HepG2 (cell line): Measurements from ENCODE around the gene GATAD2B. TPM values are rescaled to one million over a fixed set of nuclear protein-coding genes. Genes with fewer than 3 reads are reported as not detected.

Experiments
- ATAC-seq: fragments of 200-7000 bp; cut with Tn5 transposase; 3 replicates; pipeline ENCODE4 v1.9.1; 2020; ENCODE audit warnings: mild to moderate bottlenecking, moderate library complexity
- BruUV-seq: library from RNA; stranded (reverse); fragments of 400-500 nt; replicated peaks from 2 replicates; lab custom pipeline; 2021; lab: Mats Ljungman, UMichigan
- CTCF ChIA-PET: fragments of 300-600 bp; formaldehyde crosslinking; extraction: SDS; loops from one replicate; lab custom pipeline; 2021; ENCODE audit warnings: low total read pairs, inconsistent platforms, low intra/inter-chr PET ratio; lab: Yijun Ruan, JAX
- POLR2A ChIA-PET: fragments of 350-600 bp; sonication (Branson Sonifier 250); formaldehyde crosslinking; loops from one replicate; lab custom pipeline; 2020; ENCODE audit warnings: antibody characterized with exemption, inconsistent platforms; lab: Yijun Ruan, JAX
- DNase-seq: peaks from one replicate; pipeline ENCODE4 v3.0.0-alpha.2; 2015; ENCODE audit warnings: low spot score
- FAIRE-seq: peaks from 3 replicates; lab custom pipeline; 2011; peaks lifted over from hg19 to GRCh38; lab: Jason Lieb, UNC
- H2AFZ ChIP-seq: one replicate; pipeline ENCODE4 v1.6.1; 2011; ENCODE audit warnings: low read length, inconsistent platforms
- H3K27ac ChIP-seq: fragments of 300-600 bp; 3 replicates; pipeline ENCODE4 v1.8.0; 2011; ENCODE audit warnings: mixed run types, mild to moderate bottlenecking, mixed read lengths, low read length, inconsistent platforms; ENCODE audit not compliant: insufficient read depth; ENCODE audit errors: extremely low read length
- H3K27me3 ChIP-seq, 2 experiments: fragments of 200-600 bp in 1 of 2; 2 replicates in 1 of 2; 3 replicates in 1 of 2; pipeline versions ENCODE4 v1.6.0 to v1.8.0; 2011; ENCODE audit warnings: low read length in 2 of 2, mild to moderate bottlenecking in 2 of 2, moderate library complexity in 2 of 2, inconsistent platforms in 1 of 2; ENCODE audit not compliant: insufficient read depth in 2 of 2, control insufficient read depth in 1 of 2
- H3K36me3 ChIP-seq, 2 experiments: fragments of 200-600 bp in 1 of 2; replicated peaks in 1 of 2; 2 replicates in 1 of 2; 3 replicates in 1 of 2; pipeline versions ENCODE4 v1.5.1 to v1.8.0; 2011; ENCODE audit warnings: low read length in 2 of 2, inconsistent platforms in 1 of 2; ENCODE audit not compliant: insufficient read depth in 2 of 2, control insufficient read depth in 1 of 2
- H3K4me1 ChIP-seq: 2 replicates; pipeline ENCODE4 v1.5.1; 2012; ENCODE audit warnings: low read length, inconsistent platforms; ENCODE audit not compliant: insufficient read depth
- H3K4me2 ChIP-seq: 2 replicates; pipeline ENCODE4 v1.6.0; 2011; ENCODE audit warnings: low read depth, low read length, inconsistent platforms
- H3K4me3 ChIP-seq, 3 experiments: fragments of 200-600 bp in 1 of 3; sonication (generic), shearing (Covaris generic) in 1 of 3; replicated peaks in 1 of 3; 2 replicates each; pipeline ENCODE4 v1.5.1; 2011 to 2016; ENCODE audit warnings: low read length in 3 of 3, inconsistent platforms in 2 of 3, low read depth in 2 of 3, mild to moderate bottlenecking in 2 of 3, control low read depth in 1 of 3, mixed read lengths in 1 of 3; ENCODE audit not compliant: insufficient read depth in 1 of 3
- H3K79me2 ChIP-seq: one replicate; pipeline ENCODE4 v1.6.1; 2011; ENCODE audit warnings: low read length, inconsistent platforms; ENCODE audit not compliant: insufficient read depth
- H3K9ac ChIP-seq: 2 replicates; pipeline ENCODE4 v1.6.0; 2011; ENCODE audit warnings: mild to moderate bottlenecking, low read depth, low read length, inconsistent platforms; ENCODE audit not compliant: insufficient read depth
- H3K9me3 ChIP-seq: 2 replicates; pipeline ENCODE4 v1.5.1; 2012; ENCODE audit warnings: mild to moderate bottlenecking, low read length
- H4K20me1 ChIP-seq: 2 replicates; pipeline ENCODE4 v1.6.0; 2011; ENCODE audit warnings: inconsistent platforms, mild to moderate bottlenecking, low read length, moderate library complexity; ENCODE audit not compliant: insufficient read depth
- DPF2 ChIP-seq: sonication (generic); formaldehyde crosslinking; IDR thresholded peaks from 2 replicates; pipeline ENCODE4 v1.4.0; 2020; ENCODE audit warnings: mild to moderate bottlenecking, low read depth, missing genetic modification reagents, borderline replicate concordance
- HNRNPLL ChIP-seq: fragments of 200-400 bp; formaldehyde crosslinking; IDR thresholded peaks from 2 replicates; pipeline ENCODE4 v1.6.1; 2017; ENCODE audit warnings: mild to moderate bottlenecking, low read depth, low read length; ENCODE audit not compliant: poor library complexity, severe bottlenecking
- HOXA5 ChIP-seq: sonication (generic); formaldehyde crosslinking; IDR thresholded peaks from 2 replicates; pipeline ENCODE4 v1.4.0; 2020; ENCODE audit warnings: missing genetic modification reagents
- KAT7 ChIP-seq: IDR thresholded peaks from 2 replicates; pipeline ENCODE4 v1.6.1; 2018; ENCODE audit warnings: borderline replicate concordance, missing compliant biosample characterization
- MIER3 ChIP-seq: IDR thresholded peaks from 2 replicates; pipeline ENCODE4 v1.6.1; 2016; ENCODE audit warnings: missing compliant biosample characterization, borderline replicate concordance
- PATZ1 ChIP-seq: sonication (generic); formaldehyde crosslinking; IDR thresholded peaks from 2 replicates; pipeline ENCODE4 v1.4.0; 2020; ENCODE audit warnings: missing genetic modification reagents
- POGZ ChIP-seq: sonication (generic); formaldehyde crosslinking; IDR thresholded peaks from 2 replicates; pipeline ENCODE4 v1.4.0; 2020; ENCODE audit warnings: mild to moderate bottlenecking, missing genetic modification reagents
- SIX1 ChIP-seq: sonication (generic); formaldehyde crosslinking; IDR thresholded peaks from 2 replicates; pipeline ENCODE4 v1.4.0; 2020; ENCODE audit warnings: missing genetic modification reagents, borderline replicate concordance
- SP5 ChIP-seq: IDR thresholded peaks from 2 replicates; pipeline ENCODE4 v1.6.1; 2016; ENCODE audit warnings: low read depth, borderline replicate concordance
- SPEN ChIP-seq: sonication (generic); formaldehyde crosslinking; IDR thresholded peaks from 2 replicates; pipeline ENCODE4 v1.5.1; 2020; ENCODE audit warnings: low read depth, mild to moderate bottlenecking, missing genetic modification reagents
- TBX2 ChIP-seq: sonication (generic); formaldehyde crosslinking; IDR thresholded peaks from 2 replicates; pipeline ENCODE4 v1.5.0; 2020; ENCODE audit warnings: missing genetic modification reagents, mild to moderate bottlenecking, borderline replicate concordance
- TEAD3 ChIP-seq: optimal IDR thresholded peaks from 2 replicates; pipeline ENCODE3; 2016; ENCODE audit warnings: borderline replicate concordance
- TFAP4 ChIP-seq: sonication (generic); IDR thresholded peaks from 2 replicates; pipeline ENCODE4 v1.6.1; 2016; ENCODE audit warnings: low read depth, borderline replicate concordance
- ZFX ChIP-seq: sonication (generic); formaldehyde crosslinking; IDR thresholded peaks from 2 replicates; pipeline ENCODE4 v1.4.0; 2020; ENCODE audit warnings: mild to moderate bottlenecking, low read depth, missing genetic modification reagents, moderate library complexity
- ZNF276 ChIP-seq: sonication (generic); formaldehyde crosslinking; IDR thresholded peaks from 2 replicates; pipeline ENCODE4 v1.4.0; 2020; ENCODE audit warnings: mild to moderate bottlenecking, low read depth, missing genetic modification reagents
- ZNF333 ChIP-seq: sonication (generic); formaldehyde crosslinking; IDR thresholded peaks from 2 replicates; pipeline ENCODE4 v1.4.0; 2020; ENCODE audit warnings: mild to moderate bottlenecking, missing genetic modification reagents, borderline replicate concordance
- ZNF383 ChIP-seq: sonication (generic); formaldehyde crosslinking; IDR thresholded peaks from 2 replicates; pipeline ENCODE4 v1.4.0; 2020; ENCODE audit warnings: missing genetic modification reagents, mild to moderate bottlenecking, borderline replicate concordance
- ZNF510 ChIP-seq: sonication (generic); formaldehyde crosslinking; IDR thresholded peaks from 2 replicates; pipeline ENCODE4 v1.4.0; 2020; ENCODE audit warnings: low read depth, mild to moderate bottlenecking, missing genetic modification reagents
- ZNF672 ChIP-seq: sonication (generic); formaldehyde crosslinking; IDR thresholded peaks from 2 replicates; pipeline ENCODE4 v1.8.1; 2022; ENCODE audit warnings: missing genetic modification reagents
- ZNF841 ChIP-seq: sonication (generic); formaldehyde crosslinking; IDR thresholded peaks from 2 replicates; pipeline ENCODE4 v1.8.1; 2023; ENCODE audit warnings: missing genetic modification reagents, borderline replicate concordance
- ZSCAN29 ChIP-seq: sonication (generic); formaldehyde crosslinking; conservative IDR thresholded peaks from 2 replicates; pipeline ENCODE4 v1.4.0; 2020; ENCODE audit warnings: mild to moderate bottlenecking, missing genetic modification reagents
- WGBS: methylation state at CpG from one replicate; pipeline ENCODE4 v1.1.6; 2017; ENCODE audit warnings: low lambda C conversion rate; 5-methylcytosine and 5-hydroxymethylcytosine counted together
- in situ Hi-C: cut with HindIII; loops from 2 replicates; pipeline ENCODE4 v1.10.0; 2017; ENCODE audit warnings: low pct_unique_long_range_greater_than_20kb; ENCODE audit not compliant: extremely low pct_ligation_motif_present
- intact Hi-C: fragments of 100-400 bp; cut with micrococcal nuclease; formaldehyde crosslinking; loops from one replicate; pipeline ENCODE4 v1.10.0; 2022; ENCODE audit not compliant: unreplicated experiment
- polyA plus RNA-seq, 8 experiments: library from polyadenylated mRNA; depleted of rRNA in 3 of 8; stranded (reverse) in 7 of 8; unstranded in 1 of 8; fragments of >200 nt; fragmentation: Illumina TruSeq in 4 of 8; extraction: Trizol in 4 of 8; gene quantifications; 2 replicates each; pipeline versions ENCODE4 v1.2.1 to v1.2.3, GENCODE V29; 2011 to 2016; ENCODE audit warnings: low read depth in 4 of 8, missing spikeins in 1 of 8, mixed read lengths in 1 of 8; ENCODE audit not compliant: insufficient read depth in 1 of 8
- total RNA-seq, 5 experiments: library from RNA; depleted of rRNA; stranded (reverse); fragments of >200 nt; fragmentation: Illumina TruSeq; extraction: Trizol; gene quantifications; 2 replicates each; pipeline ENCODE4 v1.2.3, GENCODE V29; 2016; ENCODE audit warnings: low read depth in 1 of 5

The GATAD2B gene
- total and polyA plus RNA-seq, 2 of the 13 experiments (the other 11 are each of a cell fraction or from before 2014, with no cell fraction given), result 3.2 to 5.2 TPM

GRCh38 chr1:153963850-153964331, 41.1 kb upstream of the GATAD2B start:
- peak overlapping the region; percentile 79 for H3K27ac ChIP-seq
- WGBS, result 1% methylated on average over 15 of the region's 22 CpGs
- peaks cover 48% of the 10 kb centered on the region for H3K4me1 ChIP-seq
- peak overlapping the region; percentile 98 for H3K4me2 ChIP-seq
- ChIA-PET POLR2A (interaction anchor here (0.8 to 10.0 kb wide), 10 partner anchors 10 to 293 kb away, joined by 3 to 209 read pairs (median 16); partner anchors contain the start of genes DENND4B, GATAD2B, ILF2 and JTB), CTCF (no interaction called here)
- H3K27me3 ChIP-seq, result no peaks in the 10 kb centered on the region; a peak in 1 of 5 replicates
- intact Hi-C loops, result no loop called here
- in situ Hi-C loops, result no loop called here
- DNase-seq (peak; percentile 52), FAIRE-seq (no peak), ATAC-seq (peak; percentile 23)
- peaks cover 27% of the 10 kb centered on the region for H3K79me2 ChIP-seq
- H3K9ac ChIP-seq, result peak overlapping the region; percentile 89
- peaks cover 0 to 13% of the 10 kb centered on the region in 2 experiments; a peak in 1 of 5 replicates for H3K36me3 ChIP-seq
- H3K9me3 ChIP-seq, result no peaks in the 10 kb centered on the region
- no peak overlapping the region for H2AFZ ChIP-seq
- H4K20me1 ChIP-seq, result no peaks in the 10 kb centered on the region
- TSS peak; percentile 75 for BruUV-seq
- peak overlapping the region; percentile 85 to 92 (median 90) for H3K4me3 ChIP-seq
- TF ChIP-seq MIER3 (CRISPR knock-in tag) (no peak), HOXA5 (0 out of 2 replicates have a peak, but pooled peaks have one; percentile 1), ZNF276 (CRISPR knock-in tag) (no peak; the same call in 1 of the 2 replicates), PATZ1 (CRISPR knock-in tag) (peak; percentile 92), SIX1 (no peak), KAT7 (CRISPR knock-in tag) (no peak), ZFX (CRISPR knock-in tag) (peak; percentile 51; the same call in 1 of the 2 replicates), ZNF333 (0 out of 2 replicates have a peak, but pooled peaks have one; percentile 66), HNRNPLL (peak; percentile 84), TBX2 (CRISPR knock-in tag) (peak; percentile 51), TFAP4 (peak; percentile 23; the same call in 1 of the 2 replicates), TEAD3 (CRISPR knock-in tag) (peak; percentile 88), SPEN (CRISPR knock-in tag) (peak; percentile 7; the same call in 1 of the 2 replicates), SP5 (0 out of 2 replicates have a peak, but pooled peaks have one; percentile 29), ZNF841 (no peak), ZNF672 (CRISPR knock-in tag) (no peak), POGZ (CRISPR knock-in tag) (peak; percentile 26; the same call in 1 of the 2 replicates), ZNF510 (peak; percentile 15; the same call in 1 of the 2 replicates), ZNF383 (no peak), DPF2 (CRISPR knock-in tag) (no peak), ZSCAN29 (CRISPR knock-in tag) (no peak)
